Neural crest cell (in vitro differentiated cells): Measurements from ENCODE around the gene SLC17A5. TPM values are rescaled to one million over a fixed set of nuclear protein-coding genes. Genes with fewer than 3 reads are reported as not detected.
A peak's percentile ranks its signal among the peaks of the same experiment; 100 is the strongest.
"Not testable (repeated sequence)": the region's sequence is repeated elsewhere in the genome, so short reads cannot be mapped to it uniquely, and the experiment has no call there.

Experiments
- DNase-seq: peaks from one replicate; pipeline ENCODE4 v3.0.0; 2021; ENCODE audit warnings: low read depth, mixed read lengths, low spot score
- H3K27ac Mint-ChIP-seq: one replicate; pipeline ENCODE4 v1.8.0; 2021; ENCODE audit warnings: mild to moderate bottlenecking, mixed read lengths; ENCODE audit not compliant: unreplicated experiment
- H3K27me3 Mint-ChIP-seq: 2 replicates; pipeline ENCODE4 v1.8.0; 2021; ENCODE audit warnings: low read depth, mild to moderate bottlenecking, mixed read lengths
- H3K36me3 Mint-ChIP-seq: 2 replicates; pipeline ENCODE4 v1.8.0; 2021; ENCODE audit warnings: low read depth, mild to moderate bottlenecking, mixed read lengths
- H3K4me1 Mint-ChIP-seq: 2 replicates; pipeline ENCODE4 v1.8.0; 2021; ENCODE audit warnings: mixed read lengths
- H3K4me3 Mint-ChIP-seq: one replicate; pipeline ENCODE4 v1.8.0; 2021; ENCODE audit warnings: mild to moderate bottlenecking, mixed read lengths
- H3K9me3 Mint-ChIP-seq: 2 replicates; pipeline ENCODE4 v1.8.0; 2021; ENCODE audit warnings: mixed read lengths
- total RNA-seq: library from RNA; stranded (reverse); gene quantifications from 2 replicates; pipeline ENCODE4 v1.2.1, GENCODE V29; 2021
- TF ChIP-seq, protein P1 (sequence below): fragments of 200-600 bp; sonication (generic); conservative IDR thresholded peaks from 2 replicates; pipeline ENCODE4 v1.5.0; 2021; ENCODE audit warnings: antibody characterized with exemption, mild to moderate bottlenecking

SLC17A5 gene
- total RNA-seq, 1 donor from 2014 or later, result 10.8 TPM

DNA sequence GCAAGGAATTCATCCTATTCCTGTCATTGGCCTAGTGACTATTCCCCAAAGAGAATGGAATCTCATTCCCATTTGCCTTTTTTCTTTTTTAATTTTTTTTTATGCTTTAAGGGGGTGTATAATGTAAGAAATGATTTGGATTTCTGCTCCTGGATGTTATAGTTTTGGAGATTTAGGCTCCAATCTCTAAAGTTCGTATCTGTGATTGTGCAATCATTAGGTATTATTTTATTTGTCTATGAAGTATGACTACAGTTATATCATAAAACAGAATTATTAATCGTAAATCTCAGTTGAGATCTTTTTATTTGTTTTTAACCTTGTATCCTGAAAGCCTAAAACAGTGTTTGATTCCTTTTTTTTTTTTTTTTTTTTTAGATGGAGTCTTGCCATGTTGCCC, 91.2 kb downstream of the SLC17A5 start:
- H3K27ac Mint-ChIP-seq, result no peak overlapping the region
- H3K4me1 Mint-ChIP-seq, result peaks cover 60% of the 10 kb centered on the region
- H3K9me3 Mint-ChIP-seq, result no peaks in the 10 kb centered on the region
- no peaks in the 10 kb centered on the region for H3K36me3 Mint-ChIP-seq
- TF ChIP-seq, protein P1, sequence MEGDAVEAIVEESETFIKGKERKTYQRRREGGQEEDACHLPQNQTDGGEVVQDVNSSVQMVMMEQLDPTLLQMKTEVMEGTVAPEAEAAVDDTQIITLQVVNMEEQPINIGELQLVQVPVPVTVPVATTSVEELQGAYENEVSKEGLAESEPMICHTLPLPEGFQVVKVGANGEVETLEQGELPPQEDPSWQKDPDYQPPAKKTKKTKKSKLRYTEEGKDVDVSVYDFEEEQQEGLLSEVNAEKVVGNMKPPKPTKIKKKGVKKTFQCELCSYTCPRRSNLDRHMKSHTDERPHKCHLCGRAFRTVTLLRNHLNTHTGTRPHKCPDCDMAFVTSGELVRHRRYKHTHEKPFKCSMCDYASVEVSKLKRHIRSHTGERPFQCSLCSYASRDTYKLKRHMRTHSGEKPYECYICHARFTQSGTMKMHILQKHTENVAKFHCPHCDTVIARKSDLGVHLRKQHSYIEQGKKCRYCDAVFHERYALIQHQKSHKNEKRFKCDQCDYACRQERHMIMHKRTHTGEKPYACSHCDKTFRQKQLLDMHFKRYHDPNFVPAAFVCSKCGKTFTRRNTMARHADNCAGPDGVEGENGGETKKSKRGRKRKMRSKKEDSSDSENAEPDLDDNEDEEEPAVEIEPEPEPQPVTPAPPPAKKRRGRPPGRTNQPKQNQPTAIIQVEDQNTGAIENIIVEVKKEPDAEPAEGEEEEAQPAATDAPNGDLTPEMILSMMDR, result no peak
- no peak for DNase-seq
- H3K27me3 Mint-ChIP-seq, result no peaks in the 10 kb centered on the region
- no peak overlapping the region for H3K4me3 Mint-ChIP-seq

DNA sequence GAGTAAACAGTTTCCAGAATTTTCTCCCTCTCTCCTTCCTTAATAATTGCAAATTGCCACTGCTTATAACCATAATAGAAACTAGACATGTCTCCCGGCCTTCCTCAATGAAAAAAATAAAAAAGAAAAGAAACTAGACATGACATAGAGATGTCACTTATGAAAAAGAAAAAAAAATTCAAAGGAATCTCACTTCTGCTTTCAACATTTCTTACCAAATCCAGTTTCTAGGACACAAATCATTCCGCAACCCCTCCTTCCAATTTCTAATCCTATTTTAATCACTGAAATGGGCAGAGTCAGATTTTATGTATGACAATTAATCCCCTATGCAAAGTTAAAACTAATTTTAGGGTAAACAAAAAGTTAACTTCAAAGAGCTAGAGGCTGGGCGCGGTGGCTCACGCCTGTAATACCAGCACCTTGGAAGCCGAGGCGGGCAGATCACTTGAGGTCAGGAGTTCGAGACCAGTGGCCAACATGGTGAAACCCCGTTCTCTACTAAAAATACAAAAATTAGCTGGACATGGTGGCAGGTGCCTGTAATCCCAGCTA, 92.9 kb downstream of the SLC17A5 start:
- TF ChIP-seq, protein P1, result no peak
- no peaks in the 10 kb centered on the region for H3K36me3 Mint-ChIP-seq
- H3K4me3 Mint-ChIP-seq, result peak overlapping the region; percentile 7
- DNase-seq, result no peak
- H3K4me1 Mint-ChIP-seq, result peaks cover 62% of the 10 kb centered on the region
- no peaks in the 10 kb centered on the region for H3K9me3 Mint-ChIP-seq
- H3K27me3 Mint-ChIP-seq, result no peaks in the 10 kb centered on the region
- peak overlapping the region; percentile 65 for H3K27ac Mint-ChIP-seq

DNA sequence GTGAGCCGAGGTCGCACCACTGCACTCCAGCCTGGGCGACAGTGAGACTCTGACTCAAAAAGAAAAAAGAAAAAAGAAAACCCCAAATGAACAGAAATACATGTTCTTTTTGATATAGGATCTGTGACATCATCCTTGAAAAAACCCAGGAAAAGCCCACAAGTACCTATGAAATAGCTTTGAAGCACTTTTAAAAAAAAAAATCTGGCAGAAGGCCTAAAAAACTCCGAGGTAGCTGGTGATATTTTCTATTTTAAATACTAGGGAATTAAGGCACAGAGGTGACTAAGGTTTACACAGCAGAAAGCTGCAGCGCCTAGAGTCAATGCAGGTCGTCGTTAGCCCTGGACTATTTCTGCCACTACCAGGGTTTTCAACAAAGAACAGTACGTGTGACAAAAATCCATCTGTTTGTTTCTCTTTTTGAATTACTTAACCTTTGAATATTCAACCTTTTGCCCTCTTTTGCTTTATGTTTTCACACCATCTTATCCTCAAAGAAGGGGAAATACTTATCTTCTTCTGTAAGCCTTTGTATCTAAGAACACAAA, 93.5 kb downstream of the SLC17A5 start:
- DNase-seq, result no peak
- H3K9me3 Mint-ChIP-seq, result no peaks in the 10 kb centered on the region

DNA sequence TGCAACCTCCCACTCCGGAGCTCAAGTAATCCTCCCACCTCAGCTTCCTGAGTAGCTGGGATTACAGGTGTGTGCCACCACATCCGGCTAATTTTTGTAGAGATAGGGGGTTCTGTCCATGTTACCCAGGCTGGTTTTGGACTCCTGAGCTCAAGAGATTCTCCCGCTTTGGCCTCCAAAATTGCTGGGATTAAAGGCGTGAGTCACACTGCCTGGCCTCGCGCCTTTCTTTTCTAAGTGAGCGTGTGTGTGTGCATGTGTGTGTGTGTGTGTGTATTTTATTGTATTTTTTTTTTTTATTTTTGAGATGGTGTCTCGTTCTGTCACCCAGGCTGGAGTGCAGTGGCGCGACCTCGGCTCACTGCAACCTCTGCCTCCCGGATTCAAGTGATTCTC, 94.4 kb downstream of the SLC17A5 start:
- not testable (repeated sequence) for H3K27me3 Mint-ChIP-seq, DNase-seq, H3K9me3 Mint-ChIP-seq, H3K4me3 Mint-ChIP-seq, H3K36me3 Mint-ChIP-seq
- peak overlapping the region; percentile 70 for H3K27ac Mint-ChIP-seq
- H3K4me1 Mint-ChIP-seq, result peaks cover 56% of the 10 kb centered on the region

More for the DNA sequence above, 93.5 kb downstream of the SLC17A5 start:
- no peaks in the 10 kb centered on the region for H3K36me3 Mint-ChIP-seq
- H3K4me1 Mint-ChIP-seq, result peaks cover 57% of the 10 kb centered on the region
- TF ChIP-seq, protein P1, result no peak
- peak overlapping the region; percentile 7 for H3K4me3 Mint-ChIP-seq
- H3K27me3 Mint-ChIP-seq, result no peaks in the 10 kb centered on the region
- peak overlapping the region; percentile 65 for H3K27ac Mint-ChIP-seq

DNA sequence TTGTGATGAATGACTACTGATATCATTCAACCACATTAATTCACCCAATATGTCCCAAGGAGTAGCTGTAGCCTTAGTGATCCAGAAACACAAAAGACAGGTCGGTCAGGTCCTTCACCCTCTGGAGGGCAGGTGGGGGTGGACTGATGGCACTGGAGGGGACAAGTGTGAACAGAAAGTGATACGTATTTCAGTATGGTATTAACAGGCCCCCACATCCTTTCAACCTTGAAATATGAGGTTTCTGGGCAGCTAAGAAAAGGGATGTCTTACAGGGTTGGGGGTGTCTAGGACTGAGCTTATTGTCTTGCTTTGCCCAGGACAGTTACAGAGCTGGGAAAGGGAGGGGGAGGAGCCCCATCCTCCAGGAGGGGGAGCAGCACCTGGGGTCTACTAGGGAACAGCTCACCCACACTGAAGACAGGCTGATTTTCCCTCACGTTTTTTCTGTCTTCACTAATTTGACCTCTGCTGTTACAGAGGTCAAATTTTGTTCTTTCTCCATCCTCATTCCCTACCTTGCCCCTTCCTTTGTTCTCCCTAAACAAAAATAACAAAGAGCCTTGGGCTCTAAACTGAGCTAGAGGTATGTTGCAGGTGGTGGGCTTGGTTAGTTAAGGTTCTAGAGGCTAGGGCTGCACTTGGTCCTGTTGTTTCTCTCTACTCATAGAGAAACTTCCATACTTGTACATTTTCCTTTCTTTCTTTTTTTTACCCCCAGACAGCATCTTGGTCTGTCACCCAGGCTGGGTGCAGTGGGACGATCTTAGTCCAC, 95.0 kb downstream of the SLC17A5 start:
- Mint-ChIP-seq H3K9me3 (no peaks in the 10 kb centered on the region), H3K27me3 (no peaks in the 10 kb centered on the region), H3K27ac (peak overlapping the region; percentile 72), H3K4me1 (peaks cover 52% of the 10 kb centered on the region), H3K4me3 (peak overlapping the region; percentile 7), H3K36me3 (no peaks in the 10 kb centered on the region)
- no peak for DNase-seq
- TF ChIP-seq, protein P1, result no peak

DNA sequence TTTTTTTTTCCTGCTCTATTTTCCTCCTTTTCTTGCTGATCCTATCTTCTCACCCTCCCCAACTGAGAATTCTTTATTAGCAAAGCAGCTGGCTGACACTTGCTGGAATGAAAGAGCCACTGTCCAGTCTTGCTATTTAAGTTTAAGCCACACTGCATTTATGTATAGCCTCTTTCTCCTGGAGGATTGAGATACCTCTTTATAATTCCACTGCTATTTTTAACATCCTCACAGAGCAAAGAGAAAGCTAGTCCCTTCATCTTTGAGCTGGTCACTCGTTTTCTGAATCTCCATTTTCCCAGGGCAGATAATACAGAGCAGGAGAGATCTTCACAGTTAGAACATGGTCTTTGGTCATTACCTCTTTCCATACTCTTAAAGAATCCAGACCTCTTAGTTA, 97.0 kb downstream of the SLC17A5 start:
- Mint-ChIP-seq H3K9me3 (no peaks in the 10 kb centered on the region), H3K36me3 (no peaks in the 10 kb centered on the region), H3K27ac (peak overlapping the region; percentile 14), H3K27me3 (no peaks in the 10 kb centered on the region), H3K4me1 (peaks cover 52% of the 10 kb centered on the region), H3K4me3 (peak overlapping the region; percentile 6)
- DNase-seq, result no peak
- TF ChIP-seq, protein P1, result no peak

DNA sequence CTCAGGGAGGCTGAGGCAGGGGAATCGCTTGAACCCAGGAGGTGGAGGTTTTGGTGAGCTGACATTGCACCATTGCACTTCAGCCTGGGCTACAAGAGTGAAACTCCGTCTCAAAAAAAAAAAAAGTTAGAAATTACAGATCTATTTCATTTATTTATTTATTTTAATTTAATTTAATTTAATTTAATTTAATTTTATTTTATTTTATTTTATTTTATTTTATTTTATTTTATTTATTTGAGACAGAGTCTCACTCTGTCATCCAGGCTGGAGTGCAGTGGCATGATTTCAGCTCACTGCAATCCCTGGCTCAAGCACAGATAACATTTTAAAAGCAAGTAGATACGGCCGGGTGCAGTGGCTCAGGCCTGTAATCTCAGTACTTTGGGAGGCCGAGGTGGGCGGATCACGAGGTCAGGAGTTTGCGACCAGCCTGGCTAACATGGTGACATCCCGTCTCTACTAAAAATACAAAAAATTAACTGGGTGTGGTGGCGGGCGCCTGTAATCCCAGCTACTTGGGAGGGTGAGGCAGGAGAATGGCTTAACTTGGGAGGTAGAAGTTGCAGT, 98.3 kb downstream of the SLC17A5 start:
- H3K36me3 Mint-ChIP-seq, H3K27me3 Mint-ChIP-seq, H3K27ac Mint-ChIP-seq, DNase-seq, H3K9me3 Mint-ChIP-seq, H3K4me3 Mint-ChIP-seq: not testable (repeated sequence)
- peaks cover 45% of the 10 kb centered on the region for H3K4me1 Mint-ChIP-seq

DNA sequence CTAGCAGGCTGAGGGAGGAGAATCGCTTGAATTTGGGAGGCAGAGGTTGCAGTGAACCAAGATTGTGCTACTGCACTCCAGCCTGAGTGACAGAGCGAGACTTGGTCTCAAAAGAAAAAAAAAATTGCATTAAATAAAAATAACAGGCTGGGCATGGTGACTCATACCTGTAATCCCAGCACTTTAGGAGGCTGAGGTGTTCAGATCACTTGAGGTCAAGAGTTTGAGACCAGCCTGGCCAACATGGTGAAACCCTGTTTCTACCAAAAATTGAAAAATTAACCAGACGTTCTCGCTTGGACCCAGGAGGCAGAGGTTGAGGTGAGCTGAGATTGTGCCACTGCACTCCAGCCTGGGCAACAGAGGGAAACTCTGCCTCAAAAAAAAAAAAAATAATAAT, 102.7 kb downstream of the SLC17A5 start:
- not testable (repeated sequence) for H3K27me3 Mint-ChIP-seq, H3K4me3 Mint-ChIP-seq, DNase-seq, H3K9me3 Mint-ChIP-seq, H3K36me3 Mint-ChIP-seq, H3K27ac Mint-ChIP-seq
- peaks cover 10% of the 10 kb centered on the region for H3K4me1 Mint-ChIP-seq
